Nephron (organoid): ENCODE data around the gene KCNJ14.
A peak's percentile ranks its signal among the peaks of the same experiment; 100 is the strongest.
"Not testable (repeated sequence)": the region's sequence is repeated elsewhere in the genome, so short reads cannot be mapped to it uniquely, and the experiment has no call there.

Source experiments
- H3K27ac Mint-ChIP-seq, 3 experiments: 2 replicates each; pipeline ENCODE4 v1.8.0; 2020; ENCODE audit warnings: mixed read lengths in 3 of 3, mild to moderate bottlenecking in 2 of 3, moderate library complexity in 1 of 3
- H3K27me3 Mint-ChIP-seq: 2 replicates; pipeline ENCODE4 v1.8.0; 2021; ENCODE audit warnings: low read depth, mild to moderate bottlenecking, moderate library complexity, mixed read lengths
- H3K36me3 Mint-ChIP-seq: 2 replicates; pipeline ENCODE4 v1.8.0; 2020; ENCODE audit warnings: low read depth, mixed read lengths
- H3K4me1 Mint-ChIP-seq: 2 replicates; pipeline ENCODE4 v1.8.0; 2020; ENCODE audit warnings: mixed read lengths
- H3K4me3 Mint-ChIP-seq, 3 experiments: 2 replicates each; pipeline ENCODE4 v1.8.0; 2020; ENCODE audit warnings: mild to moderate bottlenecking in 3 of 3, mixed read lengths in 3 of 3, moderate library complexity in 2 of 3
- H3K9me3 Mint-ChIP-seq: 2 replicates; pipeline ENCODE4 v1.8.0; 2020; ENCODE audit warnings: mixed read lengths
- CTCF ChIP-seq, 3 experiments: fragments of 200-600 bp; sonication (generic); IDR thresholded peaks; one replicate each; pipeline ENCODE4 v1.5.0; 2021; ENCODE audit warnings: antibody characterized with exemption in 3 of 3; ENCODE audit not compliant: unreplicated experiment in 3 of 3

KCNJ14 gene

GRCh38 chr19:48487948-48488347, 32.6 kb downstream of the KCNJ14 start:
- peaks cover 13% of the 10 kb centered on the region for H3K4me1 Mint-ChIP-seq
- no peaks in the 10 kb centered on the region for H3K9me3 Mint-ChIP-seq
- H3K4me3 Mint-ChIP-seq: no peak overlapping the region
- H3K27ac Mint-ChIP-seq: no peak overlapping the region
- peaks cover 41% of the 10 kb centered on the region for H3K27me3 Mint-ChIP-seq
- no peak for TF ChIP-seq CTCF (IDR thresholded peaks at IDR 0.05; ENCODE audit: unreplicated experiment in 3 of 3)
- H3K36me3 Mint-ChIP-seq: no peaks in the 10 kb centered on the region

- H3K9me3 Mint-ChIP-seq, H3K36me3 Mint-ChIP-seq, H3K27ac Mint-ChIP-seq: not testable (repeated sequence)
- Mint-ChIP-seq H3K4me3 (peak overlapping the region in 1 of 3 experiments; percentile 26), H3K4me1 (peaks cover 13% of the 10 kb centered on the region), H3K27me3 (peaks cover 46% of the 10 kb centered on the region)
Observed at GRCh38 chr19:48488478-48488877, 33.1 kb downstream of the KCNJ14 start.

GRCh38 chr19:48489608-48490216, 34.3 kb downstream of the KCNJ14 start:
- H3K4me3 Mint-ChIP-seq: no peak overlapping the region

GRCh38 chr19:48490981-48491792, 35.8 kb downstream of the KCNJ14 start:
- Mint-ChIP-seq H3K9me3 (no peaks in the 10 kb centered on the region), H3K4me3 (peak overlapping the region; percentile 59 to 70 (median 65)), H3K27me3 (peaks cover 61% of the 10 kb centered on the region), H3K4me1 (peaks cover 25% of the 10 kb centered on the region), H3K27ac (peak overlapping the region in 1 of 3 experiments; percentile 86), H3K36me3 (no peaks in the 10 kb centered on the region)
- no peak for TF ChIP-seq CTCF (IDR thresholded peaks at IDR 0.05; ENCODE audit: unreplicated experiment in 3 of 3)

More at GRCh38 chr19:48489608-48490216, 34.3 kb downstream of the KCNJ14 start:
- peaks cover 52% of the 10 kb centered on the region for H3K27me3 Mint-ChIP-seq
- no peaks in the 10 kb centered on the region for H3K9me3 Mint-ChIP-seq
- no peak overlapping the region for H3K27ac Mint-ChIP-seq
- H3K36me3 Mint-ChIP-seq: no peaks in the 10 kb centered on the region
- peaks cover 16% of the 10 kb centered on the region for H3K4me1 Mint-ChIP-seq
- TF ChIP-seq CTCF (IDR thresholded peaks at IDR 0.05; ENCODE audit: unreplicated experiment in 3 of 3): peak; percentile 84 to 91 (median 88)

GRCh38 chr19:48491793-48492123, 36.4 kb downstream of the KCNJ14 start:
- H3K27ac Mint-ChIP-seq: peak overlapping the region in 1 of 3 experiments; percentile 86
- H3K4me1 Mint-ChIP-seq: peaks cover 25% of the 10 kb centered on the region
- H3K36me3 Mint-ChIP-seq: no peaks in the 10 kb centered on the region
- peak overlapping the region; percentile 59 to 70 (median 64) for H3K4me3 Mint-ChIP-seq
- H3K27me3 Mint-ChIP-seq: peaks cover 61% of the 10 kb centered on the region
- no peak for TF ChIP-seq CTCF (IDR thresholded peaks at IDR 0.05; ENCODE audit: unreplicated experiment in 3 of 3)
- H3K9me3 Mint-ChIP-seq: no peaks in the 10 kb centered on the region

GRCh38 chr19:48492925-48493717, 37.7 kb downstream of the KCNJ14 start:
- Mint-ChIP-seq H3K27ac (peak overlapping the region; percentile 46 to 83 (median 69)), H3K9me3 (no peaks in the 10 kb centered on the region), H3K36me3 (no peaks in the 10 kb centered on the region), H3K4me3 (peak overlapping the region; percentile 69 to 78 (median 72)), H3K27me3 (peaks cover 66% of the 10 kb centered on the region), H3K4me1 (peaks cover 25% of the 10 kb centered on the region)
- no peak for TF ChIP-seq CTCF (IDR thresholded peaks at IDR 0.05; ENCODE audit: unreplicated experiment in 3 of 3)
